GM18505 (cell line): ENCODE data around the gene SLC2A4RG.
A peak's percentile ranks its signal among the peaks of the same experiment; 100 is the strongest.
"Not testable (repeated sequence)": the region's sequence is repeated elsewhere in the genome, so short reads cannot be mapped to it uniquely, and the experiment has no call there.

Source experiments
- ATAC-seq: cut with Tn5 transposase; IDR thresholded peaks from one replicate; pipeline ENCODE4 v1.9.1; 2021; ENCODE audit not compliant: unreplicated experiment
- POLR2A ChIP-seq: IDR thresholded peaks from 4 replicates; pipeline ENCODE4 v1.6.1; 2011; ENCODE audit warnings: borderline replicate concordance; ENCODE audit not compliant: insufficient read depth, insufficient read length; ENCODE audit errors: extremely low read depth

Gene SLC2A4RG

GRCh38 chr20:63714858-63715257 is 24.7 kb upstream of the SLC2A4RG start:
- no peak for ATAC-seq
- TF ChIP-seq POLR2A, result no peak

GRCh38 chr20:63718996-63719395 is 20.6 kb upstream of the SLC2A4RG start:
- TF ChIP-seq POLR2A, result no peak

DNA sequence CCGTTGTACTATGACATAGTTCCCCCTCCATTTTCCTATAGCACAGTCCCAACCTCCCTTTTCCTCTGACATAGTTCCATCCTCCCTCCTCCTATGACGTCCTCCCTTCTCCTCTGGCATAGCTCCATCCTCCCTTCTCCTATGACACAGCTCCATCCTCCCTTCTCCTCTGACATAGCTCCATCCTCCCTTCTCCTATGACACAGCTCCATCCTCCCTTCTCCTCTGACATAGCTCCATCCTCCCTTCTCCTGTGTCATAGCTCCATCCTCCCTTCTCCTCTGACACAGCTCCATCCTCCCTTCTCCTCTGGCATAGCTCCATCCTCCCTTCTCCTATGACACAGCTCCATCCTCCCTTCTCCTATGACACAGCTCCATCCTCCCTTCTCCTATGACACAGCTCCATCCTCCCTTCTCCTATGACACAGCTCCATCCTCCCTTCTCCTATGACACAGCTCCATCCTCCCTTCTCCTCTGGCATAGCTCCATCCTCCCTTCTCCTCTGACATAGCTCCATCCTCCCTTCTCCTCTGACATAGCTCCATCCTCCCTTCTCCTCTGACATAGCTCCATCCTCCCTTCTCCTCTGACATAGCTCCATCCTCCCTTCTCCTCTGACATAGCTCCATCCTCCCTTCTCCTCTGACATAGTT is 16.5 kb upstream of the SLC2A4RG start:
- not testable (repeated sequence) for ATAC-seq

More at GRCh38 chr20:63718996-63719395, 20.6 kb upstream of the SLC2A4RG start:
- no peak for ATAC-seq

- ATAC-seq, result not testable (repeated sequence)
These were observed 9.3 kb upstream of the SLC2A4RG start for GRCh38 chr20:63730189-63730733.

GRCh38 chr20:63731410-63731809 is 8.2 kb upstream of the SLC2A4RG start:
- no peak for TF ChIP-seq POLR2A
- ATAC-seq, result no peak

DNA sequence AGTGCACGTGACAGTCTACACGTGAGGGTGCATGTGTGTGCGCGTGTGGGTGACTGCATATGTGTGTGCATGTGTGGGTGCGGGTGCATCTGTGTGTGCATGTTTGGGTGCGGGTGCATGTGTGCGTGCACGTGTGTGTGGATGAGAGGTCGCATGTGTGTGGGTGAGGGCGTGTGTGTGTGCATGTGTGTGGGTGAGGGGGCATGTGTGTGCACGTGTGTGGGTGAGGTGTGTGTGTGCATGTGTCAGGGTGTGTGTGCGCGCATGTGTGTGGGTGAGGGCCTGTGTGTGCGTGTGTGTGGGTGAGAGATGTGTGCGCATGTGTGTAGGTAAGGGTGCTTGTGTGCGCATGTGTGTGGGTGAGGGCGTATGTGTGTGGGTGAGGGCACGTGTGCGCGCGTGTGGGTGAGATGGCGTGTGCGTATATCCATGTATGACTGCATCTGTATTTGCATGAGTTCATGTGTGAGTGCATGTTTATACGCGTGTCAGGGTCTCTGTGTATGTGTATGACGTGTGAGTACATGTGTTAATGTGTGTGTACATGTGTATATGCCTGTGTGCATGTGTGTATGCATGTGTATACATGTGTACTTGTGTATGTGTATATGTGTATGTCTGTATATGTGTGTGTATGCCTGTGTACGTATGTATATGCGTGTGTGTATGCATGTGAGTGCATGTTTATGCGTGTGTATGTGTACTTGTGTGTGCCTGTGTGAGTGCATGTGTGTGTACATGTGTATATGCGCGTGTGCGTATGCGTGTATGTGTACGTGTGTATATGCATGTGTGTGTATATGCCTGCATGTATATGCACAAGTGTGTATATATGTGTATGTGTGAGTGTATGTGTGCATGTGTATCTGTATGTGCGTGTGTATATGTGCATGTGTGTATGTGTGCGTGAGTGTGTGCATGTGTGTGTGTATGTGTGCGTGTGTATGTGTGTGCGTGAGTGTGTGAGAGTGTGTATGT is 7.2 kb upstream of the SLC2A4RG start:
- no peak for ATAC-seq
- no peak for TF ChIP-seq POLR2A

DNA sequence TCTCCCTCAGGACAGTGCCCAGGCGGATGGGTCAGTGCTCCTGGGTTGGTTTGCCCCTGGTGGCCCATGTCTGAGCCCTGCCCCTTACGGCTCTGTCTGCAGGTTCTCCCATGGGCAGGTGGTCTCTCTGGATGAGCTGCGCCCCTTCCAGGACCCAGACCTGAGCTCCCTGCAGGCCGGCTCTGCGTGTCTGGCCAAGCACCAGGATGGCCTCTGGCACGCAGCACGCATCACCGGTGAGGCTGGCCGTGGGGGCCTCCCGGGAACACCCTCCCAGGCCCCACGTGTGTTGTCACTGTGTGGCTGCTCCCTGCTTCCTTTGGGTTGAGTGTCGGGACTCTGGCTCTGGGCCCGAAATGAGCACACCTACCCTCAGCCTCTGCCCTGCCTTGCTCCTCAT is 6.5 kb upstream of the SLC2A4RG start:
- ATAC-seq, result no peak
- TF ChIP-seq POLR2A, result no peak

DNA sequence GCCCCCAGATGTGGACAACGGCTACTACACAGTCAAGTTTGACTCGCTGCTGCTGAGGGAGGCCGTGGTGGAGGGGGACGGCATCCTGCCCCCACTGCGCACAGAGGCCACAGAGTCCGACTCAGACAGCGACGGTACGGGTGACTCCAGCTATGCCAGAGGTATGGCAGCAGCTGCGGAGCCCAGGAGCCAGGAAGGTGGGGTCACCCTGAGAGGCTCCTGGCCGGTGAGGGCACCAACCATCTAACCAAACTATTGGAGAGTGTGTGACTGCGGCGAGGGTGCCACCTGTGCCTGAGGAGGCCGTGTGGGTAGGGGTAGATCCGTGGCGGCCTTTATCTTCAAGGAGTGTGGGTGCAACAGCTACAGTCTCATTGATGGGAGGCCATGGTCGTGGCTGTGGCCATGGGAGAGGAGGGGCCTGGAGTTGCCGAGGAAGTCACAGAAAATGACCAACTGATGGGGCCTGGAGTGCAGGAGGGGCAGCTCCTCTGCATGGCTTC is 5.9 kb upstream of the SLC2A4RG start:
- no peak for ATAC-seq
- TF ChIP-seq POLR2A, result no peak

DNA sequence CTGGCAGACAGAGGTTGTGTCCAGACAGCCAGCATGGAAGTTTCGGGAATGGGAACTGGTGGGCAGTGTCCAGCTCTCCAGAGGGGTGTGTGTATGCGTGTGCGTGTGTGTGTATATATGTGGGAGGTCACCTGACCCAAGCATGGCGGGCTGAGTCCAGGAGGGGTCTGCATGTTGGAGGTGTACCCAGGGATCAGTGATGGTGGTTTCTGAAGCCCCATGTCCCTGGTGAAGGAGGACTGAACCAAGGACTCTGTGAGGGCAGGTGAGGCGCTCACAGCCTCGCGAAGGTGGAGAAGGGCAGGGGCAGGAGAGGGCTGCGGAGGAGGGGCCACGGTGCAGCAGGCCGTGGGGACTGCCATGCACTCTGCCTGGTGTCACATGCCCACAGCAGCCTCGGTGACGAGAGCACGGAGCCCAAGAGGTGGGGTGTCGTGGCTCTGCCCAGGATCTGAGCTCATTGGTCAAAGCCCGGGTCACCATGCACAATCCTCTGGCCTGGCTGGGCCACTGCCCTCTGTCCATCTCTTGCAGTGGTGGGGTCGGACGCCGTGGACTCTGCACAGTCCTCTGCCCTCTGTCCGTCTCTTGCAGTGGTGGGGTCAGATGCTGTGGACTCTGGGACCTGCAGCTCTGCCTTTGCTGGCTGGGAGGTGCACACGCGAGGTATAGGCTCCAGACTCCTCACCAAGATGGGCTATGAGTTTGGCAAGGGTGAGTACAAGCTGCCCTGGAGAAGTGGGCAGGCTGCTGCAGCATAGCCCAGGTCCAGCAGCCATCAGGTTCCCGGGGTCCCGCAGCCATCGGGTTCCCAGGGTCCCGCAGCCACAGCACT is 5.2 kb upstream of the SLC2A4RG start:
- TF ChIP-seq POLR2A, result no peak

GRCh38 chr20:63734946-63735858 is 4.4 kb upstream of the SLC2A4RG start:
- no peak for ATAC-seq
- TF ChIP-seq POLR2A, result no peak

More for the DNA sequence above, 5.2 kb upstream of the SLC2A4RG start:
- no peak for ATAC-seq

DNA sequence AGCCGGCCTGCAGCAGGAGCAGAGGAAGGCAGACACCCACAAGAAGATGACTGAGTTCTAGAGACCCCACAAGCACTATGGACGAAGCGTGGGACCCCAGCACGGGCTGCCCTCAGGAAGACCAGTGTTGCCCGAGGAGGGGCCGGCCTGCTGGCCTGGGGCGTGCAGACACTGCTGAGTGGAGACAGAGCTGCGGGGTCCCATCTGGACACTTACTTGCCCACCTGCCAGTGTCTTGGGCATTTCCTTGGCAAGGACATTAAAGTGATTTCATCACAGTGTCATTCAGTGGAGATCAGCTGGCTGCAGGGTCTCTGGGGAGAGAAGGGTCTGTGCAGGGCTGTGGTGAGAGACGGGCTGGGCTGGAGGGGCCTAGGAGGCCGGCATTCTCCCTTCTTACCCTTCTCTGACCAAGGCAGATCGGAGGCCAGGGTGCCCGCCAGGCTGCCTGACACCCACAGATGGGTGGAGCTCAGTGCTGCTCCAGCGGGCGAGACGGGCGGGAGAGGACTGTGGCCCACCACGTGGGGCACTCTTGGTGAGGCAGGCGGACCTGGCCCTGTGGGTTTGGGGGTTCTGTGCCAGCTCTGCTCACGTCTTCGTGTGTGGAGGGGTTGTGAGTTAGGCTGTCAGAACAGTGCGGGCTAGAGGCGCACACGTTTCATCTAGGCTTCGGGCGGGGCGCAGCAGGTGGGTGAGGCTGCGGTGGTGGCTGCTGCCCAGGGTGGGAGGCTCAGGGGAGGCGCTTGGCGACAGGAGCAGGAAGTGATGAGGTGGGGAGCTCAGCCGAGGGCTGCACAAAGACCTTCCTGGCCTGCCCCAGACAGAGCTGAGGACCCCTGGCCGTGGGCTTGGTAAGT is 3.5 kb upstream of the SLC2A4RG start, which contains the start of gene LIME1:
Gene LIME1 (plus strand): TSS at position 806 of the 860 bp plus-strand sequence. CDS start 886 bp downstream, outside the sequence.
- TF ChIP-seq POLR2A, result peak; percentile 42
- no peak for ATAC-seq
